Activated B cell treated with CpG ODN at 0.5 μM for 24 hours (primary cell): ENCODE measurements around the gene SASH3. TPM values are rescaled to one million over a fixed set of nuclear protein-coding genes. Genes with fewer than 3 reads are reported as not detected.

Experiments
- ATAC-seq: fragments of 200-7000 bp; cut with Tn5 transposase; one replicate; pipeline ENCODE4 v1.10.0; 2021; ENCODE audit warnings: low read depth, mild to moderate bottlenecking, moderate library complexity
- CTCF ChIA-PET: fragments of 350-600 bp; sonication (Branson Sonifier 250); formaldehyde crosslinking; loops from one replicate; lab custom pipeline; 2021; ENCODE audit warnings: antibody characterized with exemption; lab: Charles Lee
- POLR2A ChIA-PET: fragments of 350-600 bp; sonication (Branson Sonifier 250); formaldehyde crosslinking; loops from one replicate; lab custom pipeline; 2021; ENCODE audit warnings: antibody characterized with exemption; lab: Charles Lee
- DNase-seq: peaks from one replicate; pipeline ENCODE4 v3.0.0; 2022
- H3K27ac Mint-ChIP-seq: one replicate; pipeline ENCODE4 v1.8.0; 2020; ENCODE audit warnings: mixed read lengths
- H3K27me3 Mint-ChIP-seq: one replicate; pipeline ENCODE4 v1.8.0; 2021; ENCODE audit warnings: mixed read lengths
- H3K36me3 Mint-ChIP-seq: one replicate; pipeline ENCODE4 v1.8.0; 2021; ENCODE audit warnings: low read depth, mixed read lengths
- H3K4me1 Mint-ChIP-seq: one replicate; pipeline ENCODE4 v1.8.0; 2021; ENCODE audit warnings: mixed read lengths
- H3K4me3 Mint-ChIP-seq: one replicate; pipeline ENCODE4 v1.8.0; 2020; ENCODE audit warnings: mild to moderate bottlenecking, mixed read lengths
- H3K9me3 Mint-ChIP-seq: one replicate; pipeline ENCODE4 v1.8.0; 2020; ENCODE audit warnings: mixed read lengths
- intact Hi-C: fragments of 100-400 bp; cut with micrococcal nuclease; formaldehyde crosslinking; loops from one replicate; pipeline ENCODE4 v1.15.1; 2024
- total RNA-seq: library from RNA; stranded (reverse); gene quantifications from 2 replicates; pipeline ENCODE4 v1.2.3, GENCODE V29; 2022
- TF ChIP-seq, protein P1 (sequence below): fragments of 200-600 bp; IDR thresholded peaks from one replicate; pipeline ENCODE4 v1.8.0; 2022; ENCODE audit warnings: antibody characterized with exemption, mild to moderate bottlenecking

SASH3 gene
- total RNA-seq, 1 donor from 2014 or later = 209 TPM

DNA sequence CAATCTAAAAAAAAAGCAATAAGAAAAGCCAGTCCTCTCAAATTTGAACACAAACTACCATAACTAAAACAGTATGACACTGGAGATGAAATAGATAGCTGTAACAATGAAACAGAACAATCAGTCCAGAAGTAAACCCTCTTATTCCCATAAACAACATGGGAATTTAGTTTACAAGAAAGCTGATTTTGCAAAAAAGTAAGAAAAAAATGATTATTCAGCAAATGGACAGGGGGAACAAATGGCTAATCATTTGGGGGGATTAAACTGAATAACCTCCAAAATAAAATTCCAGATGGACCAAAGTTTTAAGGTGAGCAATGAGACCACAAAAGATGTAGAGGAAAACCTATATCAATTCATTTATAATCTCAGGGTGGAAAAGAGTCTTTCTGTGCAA, 16.1 kb upstream of the SASH3 start:
- H3K36me3 Mint-ChIP-seq = no peaks in the 10 kb centered on the region
- no peaks in the 10 kb centered on the region for H3K9me3 Mint-ChIP-seq
- H3K27ac Mint-ChIP-seq = no peak overlapping the region
- POLR2A ChIA-PET = interaction anchor here (0.6 to 1.2 kb wide), 4 partner anchors 9 to 13 kb away, joined by 4 to 9 read pairs (median 4); no protein-coding TSS in a partner anchor
- no peak overlapping the region for H3K4me3 Mint-ChIP-seq
- ATAC-seq = no peak
- H3K4me1 Mint-ChIP-seq = peaks cover 43% of the 10 kb centered on the region
- intact Hi-C loops = no loop called here
- TF ChIP-seq, protein P1, sequence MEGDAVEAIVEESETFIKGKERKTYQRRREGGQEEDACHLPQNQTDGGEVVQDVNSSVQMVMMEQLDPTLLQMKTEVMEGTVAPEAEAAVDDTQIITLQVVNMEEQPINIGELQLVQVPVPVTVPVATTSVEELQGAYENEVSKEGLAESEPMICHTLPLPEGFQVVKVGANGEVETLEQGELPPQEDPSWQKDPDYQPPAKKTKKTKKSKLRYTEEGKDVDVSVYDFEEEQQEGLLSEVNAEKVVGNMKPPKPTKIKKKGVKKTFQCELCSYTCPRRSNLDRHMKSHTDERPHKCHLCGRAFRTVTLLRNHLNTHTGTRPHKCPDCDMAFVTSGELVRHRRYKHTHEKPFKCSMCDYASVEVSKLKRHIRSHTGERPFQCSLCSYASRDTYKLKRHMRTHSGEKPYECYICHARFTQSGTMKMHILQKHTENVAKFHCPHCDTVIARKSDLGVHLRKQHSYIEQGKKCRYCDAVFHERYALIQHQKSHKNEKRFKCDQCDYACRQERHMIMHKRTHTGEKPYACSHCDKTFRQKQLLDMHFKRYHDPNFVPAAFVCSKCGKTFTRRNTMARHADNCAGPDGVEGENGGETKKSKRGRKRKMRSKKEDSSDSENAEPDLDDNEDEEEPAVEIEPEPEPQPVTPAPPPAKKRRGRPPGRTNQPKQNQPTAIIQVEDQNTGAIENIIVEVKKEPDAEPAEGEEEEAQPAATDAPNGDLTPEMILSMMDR = no peak
- CTCF ChIA-PET = no interaction called here
- no peak for DNase-seq
- no peaks in the 10 kb centered on the region for H3K27me3 Mint-ChIP-seq

DNA sequence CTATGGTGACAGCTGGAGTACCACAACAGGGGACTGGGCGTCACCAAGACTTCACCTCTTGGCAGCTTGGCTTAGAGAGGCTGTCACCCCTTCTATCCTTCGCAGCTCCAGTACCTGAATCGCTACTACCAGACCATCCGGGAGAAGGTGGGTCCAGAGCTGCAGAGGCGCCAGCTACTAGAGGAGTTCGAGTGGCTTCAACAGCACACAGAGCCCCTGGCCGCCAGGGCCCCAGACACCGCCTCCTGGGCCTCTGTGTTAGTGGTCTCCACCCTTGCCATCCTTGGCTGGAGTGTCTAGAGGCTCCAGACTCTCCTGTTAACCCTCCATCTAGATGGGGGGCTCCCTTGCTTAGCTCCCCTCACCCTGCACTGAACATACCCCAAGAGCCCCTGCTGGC, 11.6 kb upstream of the SASH3 start:
- intact Hi-C loops = no loop called here
- ChIA-PET CTCF (interaction anchor here (1.5 to 2.5 kb wide), 3 partner anchors 9 to 13 kb away, joined by 3 to 8 read pairs (median 4); no protein-coding TSS in a partner anchor), POLR2A (interaction anchor here (0.8 to 18.0 kb wide), 4 partner anchors 9 to 91 kb away, joined by 3 to 261 read pairs (median 86); partner anchors contain the start of gene SASH3)
- Mint-ChIP-seq H3K27ac (peak overlapping the region; percentile 80), H3K27me3 (no peaks in the 10 kb centered on the region), H3K9me3 (no peaks in the 10 kb centered on the region), H3K4me1 (peaks cover 57% of the 10 kb centered on the region), H3K36me3 (no peaks in the 10 kb centered on the region), H3K4me3 (no peak overlapping the region)
- ATAC-seq (no peak), DNase-seq (no peak)
- TF ChIP-seq, protein P1 = no peak

DNA sequence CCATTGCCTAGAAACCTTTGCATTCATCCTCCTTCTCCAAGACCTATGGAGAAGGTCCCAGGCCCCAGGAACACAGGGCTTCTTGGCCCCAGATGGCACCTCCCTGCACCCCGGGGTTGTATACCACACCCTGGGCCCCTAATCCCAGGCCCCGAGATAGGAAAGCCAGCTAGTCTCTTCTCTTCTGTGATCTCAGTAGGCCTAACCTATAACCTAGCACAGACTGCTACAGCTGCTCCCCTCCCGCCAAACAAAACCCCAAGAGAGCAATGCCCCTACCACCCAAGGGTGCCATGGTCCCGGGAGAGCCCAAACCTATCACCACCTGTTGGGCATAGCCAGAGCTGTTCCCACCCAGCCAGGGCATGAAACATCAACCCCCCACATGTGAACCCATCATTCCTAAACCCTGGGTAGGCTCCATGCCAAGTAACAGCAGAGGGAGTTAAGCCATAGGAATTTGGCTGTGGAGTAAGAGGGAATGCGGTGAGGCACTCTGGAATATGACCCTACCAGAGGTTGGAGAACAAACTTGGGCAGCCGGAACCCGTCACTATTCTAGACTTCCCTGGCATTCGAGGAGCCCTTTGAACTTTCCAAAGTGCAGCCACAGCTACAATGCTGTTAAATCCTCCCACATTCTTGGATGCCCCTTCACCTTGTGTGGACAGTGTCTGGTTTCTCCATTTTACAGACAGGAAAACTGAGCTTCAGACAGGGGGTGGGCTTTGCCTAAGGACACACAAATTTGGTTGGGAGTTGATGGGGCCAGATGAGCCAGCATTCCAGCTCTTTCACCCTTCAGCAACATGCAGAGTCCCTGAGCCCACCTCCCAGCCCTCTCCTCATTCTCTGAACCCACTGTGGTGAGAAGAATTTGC, 10.9 kb upstream of the SASH3 start:
- no peaks in the 10 kb centered on the region for H3K27me3 Mint-ChIP-seq
- H3K9me3 Mint-ChIP-seq = no peaks in the 10 kb centered on the region
- CTCF ChIA-PET = interaction anchor here (1.5 to 2.5 kb wide), 3 partner anchors 9 to 13 kb away, joined by 3 to 8 read pairs (median 4); no protein-coding TSS in a partner anchor
- intact Hi-C loops = loop anchor here (1.0 kb wide), 1 partner anchor 11 kb away; no protein-coding TSS in a partner anchor
- peaks cover 64% of the 10 kb centered on the region for H3K4me1 Mint-ChIP-seq
- H3K27ac Mint-ChIP-seq = peak overlapping the region; percentile 80
- no peaks in the 10 kb centered on the region for H3K36me3 Mint-ChIP-seq
- no peak overlapping the region for H3K4me3 Mint-ChIP-seq
- TF ChIP-seq, protein P1 = no peak
- DNase-seq (no peak), ATAC-seq (no peak)
- POLR2A ChIA-PET = interaction anchor here (1.0 to 18.0 kb wide), 3 partner anchors 13 to 91 kb away, joined by 5 to 261 read pairs (median 167); partner anchors contain the start of gene SASH3

DNA sequence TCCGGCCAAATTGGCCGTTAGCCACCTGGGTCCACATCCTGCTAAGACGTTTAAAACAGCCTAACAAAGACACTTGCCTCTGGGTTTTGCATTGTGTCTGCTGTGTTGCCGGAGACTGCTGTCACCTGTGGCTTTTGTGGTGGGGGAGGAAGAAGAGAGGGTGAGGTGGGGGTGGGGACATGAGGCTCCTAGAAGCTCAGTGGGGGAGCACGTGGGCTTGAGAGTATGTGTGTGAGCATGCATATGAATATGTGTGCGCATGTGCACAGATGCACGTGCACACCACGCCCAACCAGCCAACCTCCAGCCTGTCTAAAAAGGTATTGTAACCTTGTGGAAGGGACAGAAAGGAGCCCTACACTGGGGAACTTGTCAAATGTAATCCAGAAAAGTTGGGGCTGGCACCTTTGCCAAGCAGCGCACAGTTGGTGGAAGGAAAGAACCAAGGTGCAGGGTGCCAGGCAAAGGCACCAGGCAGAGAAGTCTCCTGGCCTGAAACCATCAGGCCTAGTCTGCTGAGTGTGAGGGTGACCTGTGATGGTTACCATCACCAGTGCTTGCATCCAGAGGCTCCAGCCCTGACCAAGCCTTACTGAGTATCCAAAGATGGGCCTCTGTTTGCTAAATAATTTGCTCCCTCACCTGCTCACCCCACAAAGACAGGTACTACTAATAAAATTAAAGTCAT, 10.1 kb upstream of the SASH3 start:
- ATAC-seq (peak; percentile 40), DNase-seq (no peak)
- intact Hi-C loops = loop anchor here (1.0 to 5.0 kb wide), 2 partner anchors 11 to 403 kb away; partner anchors contain the start of gene RAB33A
- ChIA-PET POLR2A (interaction anchor here (9.4 to 18.0 kb wide), 2 partner anchors 12 to 14 kb away, joined by 167 to 261 read pairs; partner anchors contain the start of gene SASH3), CTCF (interaction anchor here (2.5 kb wide), 1 partner anchor 10 kb away, joined by 8 read pairs; no protein-coding TSS in a partner anchor)
- Mint-ChIP-seq H3K36me3 (no peaks in the 10 kb centered on the region), H3K27ac (peak overlapping the region; percentile 80), H3K9me3 (no peaks in the 10 kb centered on the region), H3K27me3 (no peaks in the 10 kb centered on the region), H3K4me1 (peaks cover 70% of the 10 kb centered on the region), H3K4me3 (peak overlapping the region; percentile 7)
- TF ChIP-seq, protein P1 = no peak
